Measurements from ENCODE around the gene TNFSF4.

Gene TNFSF4

DNA sequence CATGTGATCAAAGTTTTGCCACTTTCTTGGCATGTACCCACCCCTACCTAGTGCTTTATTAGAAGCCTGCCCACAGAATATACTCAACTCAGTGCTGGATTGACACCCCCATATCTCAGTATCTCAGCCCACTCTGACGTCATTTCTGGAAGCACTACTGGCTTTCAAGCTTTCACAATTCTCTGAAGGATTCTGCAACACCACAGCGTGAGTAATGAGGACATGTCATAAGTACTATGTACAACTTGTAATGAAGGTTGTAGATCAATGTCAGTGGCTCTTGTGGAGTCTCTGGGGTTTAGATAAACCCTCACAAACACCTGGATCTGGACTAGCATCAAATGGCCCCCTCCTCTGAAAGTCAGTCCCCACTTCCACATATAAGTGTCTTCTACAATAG lies 57.2 kb downstream of the TNFSF4 start:
- Histone ChIP-seq H3K23ac (ENCODE audit: low read depth, low read length, poor library complexity) (no peak overlapping the region), H2AFZ (ENCODE audit: low read length) (no peak overlapping the region), H3K4me1 (ENCODE audit: control insufficient read depth in 2 of 2, insufficient read depth in 1 of 2, low read depth in 1 of 2, low read length in 2 of 2) (no peaks in the 10 kb centered on the region), H4K8ac (ENCODE audit: low read depth, low read length) (no peak overlapping the region), H3K4me2 (ENCODE audit: insufficient read depth, low read length, poor library complexity, severe bottlenecking) (no peak overlapping the region), H3K27me3 (ENCODE audit: control insufficient read depth in 3 of 3, insufficient read depth in 3 of 3, low read depth in 1 of 3, low read length in 3 of 3) (no peaks in the 10 kb centered on the region), H3K14ac (ENCODE audit: low read length) (no peak overlapping the region), H3K36me3 (replicated peaks in 1 of 2; ENCODE audit: control insufficient read depth in 2 of 2, insufficient read depth in 2 of 2, low read length in 2 of 2) (no peaks in the 10 kb centered on the region), H2BK120ac (ENCODE audit: low read depth, low read length) (no peak overlapping the region), H3K9me3 (replicated peaks in 1 of 2; ENCODE audit: control insufficient read depth in 2 of 2, insufficient read depth in 1 of 2, low read depth in 1 of 2, low read length in 2 of 2) (peaks cover 0 to 2% of the 10 kb centered on the region in 2 donors), H3K18ac (ENCODE audit: low read length) (no peak overlapping the region), H2BK12ac (ENCODE audit: low read length) (no peak overlapping the region), H2BK15ac (ENCODE audit: low read length) (no peak overlapping the region), H2AK5ac (ENCODE audit: low read depth, low read length) (no peak overlapping the region), H3K27ac (replicated peaks; ENCODE audit: low read length) (no peak overlapping the region), H3K9ac (ENCODE audit: low read depth, low read length, poor library complexity) (no peak overlapping the region), H3K4me3 (ENCODE audit: low read length in 2 of 2) (no peak overlapping the region), H2BK5ac (ENCODE audit: low read length) (no peak overlapping the region), H4K91ac (ENCODE audit: low read depth, low read length, poor library complexity) (no peak overlapping the region), H3K4ac (ENCODE audit: low read length) (no peak overlapping the region), H3K79me1 (ENCODE audit: low read depth, low read length) (no peaks in the 10 kb centered on the region)
- DNase-seq (ENCODE audit: low spot score), result no peak
- WGBS, 2 donors (ENCODE audit: extremely low coverage in 2 of 2, insufficient read length in 2 of 2, insufficient replicate concordance in 1 of 2), result no CpG with 5 or more reads among the region's 2 CpGs

GRCh38 chr1:173148971-173149370 lies 58.2 kb downstream of the TNFSF4 start:
- no peak for DNase-seq (ENCODE audit: low spot score)
- WGBS, 2 donors (ENCODE audit: extremely low coverage in 2 of 2, insufficient read length in 2 of 2, insufficient replicate concordance in 1 of 2), result no CpG with 5 or more reads among the region's 2 CpGs
- Histone ChIP-seq H4K8ac (ENCODE audit: low read depth, low read length) (no peak overlapping the region), H2BK5ac (ENCODE audit: low read length) (no peak overlapping the region), H3K27ac (replicated peaks; ENCODE audit: low read length) (no peak overlapping the region), H3K9ac (ENCODE audit: low read depth, low read length, poor library complexity) (no peak overlapping the region), H3K4me3 (ENCODE audit: low read length in 2 of 2) (no peak overlapping the region), H3K14ac (ENCODE audit: low read length) (no peak overlapping the region), H3K4me1 (ENCODE audit: control insufficient read depth in 2 of 2, insufficient read depth in 1 of 2, low read depth in 1 of 2, low read length in 2 of 2) (no peaks in the 10 kb centered on the region), H2AK5ac (ENCODE audit: low read depth, low read length) (no peak overlapping the region), H3K27me3 (ENCODE audit: control insufficient read depth in 3 of 3, insufficient read depth in 3 of 3, low read depth in 1 of 3, low read length in 3 of 3) (no peaks in the 10 kb centered on the region), H3K9me3 (replicated peaks in 1 of 2; ENCODE audit: control insufficient read depth in 2 of 2, insufficient read depth in 1 of 2, low read depth in 1 of 2, low read length in 2 of 2) (peaks cover 0 to 2% of the 10 kb centered on the region in 2 donors), H2BK120ac (ENCODE audit: low read depth, low read length) (no peak overlapping the region), H3K79me1 (ENCODE audit: low read depth, low read length) (no peaks in the 10 kb centered on the region), H3K23ac (ENCODE audit: low read depth, low read length, poor library complexity) (no peak overlapping the region), H4K91ac (ENCODE audit: low read depth, low read length, poor library complexity) (no peak overlapping the region), H2BK12ac (ENCODE audit: low read length) (no peak overlapping the region), H3K4me2 (ENCODE audit: insufficient read depth, low read length, poor library complexity, severe bottlenecking) (no peak overlapping the region), H2AFZ (ENCODE audit: low read length) (no peak overlapping the region), H3K36me3 (replicated peaks in 1 of 2; ENCODE audit: control insufficient read depth in 2 of 2, insufficient read depth in 2 of 2, low read length in 2 of 2) (no peaks in the 10 kb centered on the region), H2BK15ac (ENCODE audit: low read length) (no peak overlapping the region), H3K4ac (ENCODE audit: low read length) (no peak overlapping the region), H3K18ac (ENCODE audit: low read length) (no peak overlapping the region)

GRCh38 chr1:173148545-173148944 lies 58.6 kb downstream of the TNFSF4 start:
- no peak overlapping the region for H3K14ac ChIP-seq (ENCODE audit: low read length)
- no peak overlapping the region for H3K9ac ChIP-seq (ENCODE audit: low read depth, low read length, poor library complexity)
- no peak for DNase-seq (ENCODE audit: low spot score)
- no peak overlapping the region for H2BK120ac ChIP-seq (ENCODE audit: low read depth, low read length)
- H3K36me3 ChIP-seq (replicated peaks in 1 of 2; ENCODE audit: control insufficient read depth in 2 of 2, insufficient read depth in 2 of 2, low read length in 2 of 2), result no peaks in the 10 kb centered on the region
- H3K4me2 ChIP-seq (ENCODE audit: insufficient read depth, low read length, poor library complexity, severe bottlenecking), result no peak overlapping the region
- H3K27me3 ChIP-seq (ENCODE audit: control insufficient read depth in 3 of 3, insufficient read depth in 3 of 3, low read depth in 1 of 3, low read length in 3 of 3), result no peaks in the 10 kb centered on the region
- no peak overlapping the region for H2BK15ac ChIP-seq (ENCODE audit: low read length)
- no peak overlapping the region for H2BK12ac ChIP-seq (ENCODE audit: low read length)
- no peak overlapping the region for H4K8ac ChIP-seq (ENCODE audit: low read depth, low read length)
- H2AK5ac ChIP-seq (ENCODE audit: low read depth, low read length), result no peak overlapping the region
- no CpG with 5 or more reads among the region's 2 CpGs for WGBS, 2 donors (ENCODE audit: extremely low coverage in 2 of 2, insufficient read length in 2 of 2, insufficient replicate concordance in 1 of 2)
- no peak overlapping the region for H3K4me3 ChIP-seq (ENCODE audit: low read length in 2 of 2)
- H2AFZ ChIP-seq (ENCODE audit: low read length), result no peak overlapping the region
- H3K23ac ChIP-seq (ENCODE audit: low read depth, low read length, poor library complexity), result no peak overlapping the region
- H3K79me1 ChIP-seq (ENCODE audit: low read depth, low read length), result no peaks in the 10 kb centered on the region
- H3K4me1 ChIP-seq (ENCODE audit: control insufficient read depth in 2 of 2, insufficient read depth in 1 of 2, low read depth in 1 of 2, low read length in 2 of 2), result no peaks in the 10 kb centered on the region
- no peak overlapping the region for H4K91ac ChIP-seq (ENCODE audit: low read depth, low read length, poor library complexity)
- H2BK5ac ChIP-seq (ENCODE audit: low read length), result no peak overlapping the region
- peaks cover 0 to 2% of the 10 kb centered on the region in 2 donors for H3K9me3 ChIP-seq (replicated peaks in 1 of 2; ENCODE audit: control insufficient read depth in 2 of 2, insufficient read depth in 1 of 2, low read depth in 1 of 2, low read length in 2 of 2)
- H3K27ac ChIP-seq (replicated peaks; ENCODE audit: low read length), result no peak overlapping the region
- H3K4ac ChIP-seq (ENCODE audit: low read length), result no peak overlapping the region
- no peak overlapping the region for H3K18ac ChIP-seq (ENCODE audit: low read length)

GRCh38 chr1:173140733-173141132 lies 66.4 kb downstream of the TNFSF4 start:
- Histone ChIP-seq H3K4me1 (ENCODE audit: control insufficient read depth in 2 of 2, insufficient read depth in 1 of 2, low read depth in 1 of 2, low read length in 2 of 2) (no peaks in the 10 kb centered on the region), H3K4ac (ENCODE audit: low read length) (no peak overlapping the region), H3K4me2 (ENCODE audit: insufficient read depth, low read length, poor library complexity, severe bottlenecking) (no peak overlapping the region), H3K18ac (ENCODE audit: low read length) (no peak overlapping the region), H3K27me3 (ENCODE audit: control insufficient read depth in 3 of 3, insufficient read depth in 3 of 3, low read depth in 1 of 3, low read length in 3 of 3) (no peaks in the 10 kb centered on the region), H3K9ac (ENCODE audit: low read depth, low read length, poor library complexity) (no peak overlapping the region), H2BK5ac (ENCODE audit: low read length) (no peak overlapping the region), H3K79me1 (ENCODE audit: low read depth, low read length) (no peaks in the 10 kb centered on the region), H3K27ac (replicated peaks; ENCODE audit: low read length) (no peak overlapping the region), H3K14ac (ENCODE audit: low read length) (no peak overlapping the region), H3K4me3 (ENCODE audit: low read length in 2 of 2) (no peak overlapping the region), H3K9me3 (replicated peaks in 1 of 2; ENCODE audit: control insufficient read depth in 2 of 2, insufficient read depth in 1 of 2, low read depth in 1 of 2, low read length in 2 of 2) (no peaks in the 10 kb centered on the region), H2AK5ac (ENCODE audit: low read depth, low read length) (no peak overlapping the region), H2BK15ac (ENCODE audit: low read length) (no peak overlapping the region), H2AFZ (ENCODE audit: low read length) (no peak overlapping the region), H3K36me3 (replicated peaks in 1 of 2; ENCODE audit: control insufficient read depth in 2 of 2, insufficient read depth in 2 of 2, low read length in 2 of 2) (no peaks in the 10 kb centered on the region), H4K91ac (ENCODE audit: low read depth, low read length, poor library complexity) (no peak overlapping the region), H2BK120ac (ENCODE audit: low read depth, low read length) (no peak overlapping the region), H3K23ac (ENCODE audit: low read depth, low read length, poor library complexity) (no peak overlapping the region), H2BK12ac (ENCODE audit: low read length) (no peak overlapping the region), H4K8ac (ENCODE audit: low read depth, low read length) (no peak overlapping the region)
- DNase-seq (ENCODE audit: low spot score), result no peak
- no CpG with 5 or more reads among the region's 2 CpGs for WGBS, 2 donors (ENCODE audit: extremely low coverage in 2 of 2, insufficient read length in 2 of 2, insufficient replicate concordance in 1 of 2)
